Measurements from ENCODE around the gene PIGN. TPM values are rescaled to one million over a fixed set of nuclear protein-coding genes. Genes with fewer than 3 reads are reported as not detected.
A peak's percentile ranks its signal among the peaks of the same experiment; 100 is the strongest.

The PIGN gene
- total and polyA plus RNA-seq, 2 donors (not counting 3 experiments of a cell fraction or from before 2014, with no cell fraction given): 13.7 to 26.1 TPM

DNA sequence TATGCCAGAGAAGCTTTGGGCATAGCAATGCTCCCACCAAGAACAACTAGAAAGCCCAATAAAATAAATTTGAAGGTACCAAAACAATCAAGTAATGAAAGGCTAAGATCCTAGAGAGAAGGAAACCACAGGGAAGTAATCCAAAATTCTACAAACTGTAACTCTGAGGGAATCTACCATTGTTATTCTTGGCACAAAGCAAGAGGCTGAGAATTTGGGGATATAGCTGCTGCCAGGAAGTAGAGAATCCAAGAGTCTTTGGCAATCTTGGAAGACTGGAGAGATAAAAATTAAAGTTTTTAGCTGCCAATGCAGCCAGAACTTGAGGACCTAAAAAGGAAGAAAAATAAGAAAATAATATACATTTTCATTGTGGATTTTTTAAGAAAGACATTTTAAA lies 68.5 kb downstream of the PIGN start:
- no peak for FAIRE-seq
- BruUV-seq (replicated peaks): no TSS peak

More for the DNA sequence above, 68.5 kb downstream of the PIGN start:
- ChIA-PET CTCF (interaction anchor here (0.8 to 2.3 kb wide), 5 partner anchors 10 to 482 kb away, joined by 3 to 9 read pairs (median 5); no protein-coding TSS in a partner anchor), POLR2A (no interaction called here)
- Histone ChIP-seq H4K20me1 (replicated peaks; ENCODE audit: control insufficient read depth, extremely low read depth, insufficient read depth, low read length) (no peaks in the 10 kb centered on the region), H3K79me2 (ENCODE audit: control insufficient read depth, insufficient read depth, low read length) (no peaks in the 10 kb centered on the region), H2AFZ (ENCODE audit: low read depth, low read length) (no peak overlapping the region), H3K36me3 (ENCODE audit: control insufficient read depth in 2 of 2, extremely low read depth in 1 of 2, insufficient read depth in 2 of 2, low read length in 2 of 2) (no peaks in the 10 kb centered on the region), H3K4me1 (ENCODE audit: control insufficient read depth, extremely low read depth, insufficient read depth, low read length) (peaks cover 7% of the 10 kb centered on the region), H3K4me2 (ENCODE audit: insufficient read depth, low read length) (no peak overlapping the region), H3K9me1 (replicated peaks; ENCODE audit: control insufficient read depth, extremely low read depth, insufficient read depth, low read length) (no peaks in the 10 kb centered on the region), H3K27ac (ENCODE audit: insufficient read depth, low read depth, low read length) (no peak overlapping the region), H3K4me3 (replicated peaks in 1 of 3; ENCODE audit: insufficient read depth in 1 of 3, low read depth in 1 of 3, low read length in 3 of 3) (no peak overlapping the region), H3K27me3 (ENCODE audit: control insufficient read depth in 2 of 2, insufficient read depth in 2 of 2, low read length in 2 of 2) (no peaks in the 10 kb centered on the region), H3K9ac (replicated peaks; ENCODE audit: extremely low read depth, insufficient read depth, low read length) (no peak overlapping the region), H3K9me3 (replicated peaks; ENCODE audit: control insufficient read depth, insufficient read depth, low read length) (no peaks in the 10 kb centered on the region)
- no peak for TF ChIP-seq MYC (IDR thresholded peaks at IDR 0.05; ENCODE audit: low read depth, low read length)
- TF ChIP-seq JUN (IDR thresholded peaks at IDR 0.05; ENCODE audit: borderline replicate concordance, insufficient read depth, insufficient read length, low read depth): no peak
- TF ChIP-seq EZH2 (IDR thresholded peaks at IDR 0.05; ENCODE audit: borderline replicate concordance, low read depth, low read length, severe bottlenecking): no peak
- no peak for TF ChIP-seq GATA2 (IDR thresholded peaks at IDR 0.05; ENCODE audit: insufficient read depth, insufficient read length, low read depth, low read length)
- TF ChIP-seq, protein P1, sequence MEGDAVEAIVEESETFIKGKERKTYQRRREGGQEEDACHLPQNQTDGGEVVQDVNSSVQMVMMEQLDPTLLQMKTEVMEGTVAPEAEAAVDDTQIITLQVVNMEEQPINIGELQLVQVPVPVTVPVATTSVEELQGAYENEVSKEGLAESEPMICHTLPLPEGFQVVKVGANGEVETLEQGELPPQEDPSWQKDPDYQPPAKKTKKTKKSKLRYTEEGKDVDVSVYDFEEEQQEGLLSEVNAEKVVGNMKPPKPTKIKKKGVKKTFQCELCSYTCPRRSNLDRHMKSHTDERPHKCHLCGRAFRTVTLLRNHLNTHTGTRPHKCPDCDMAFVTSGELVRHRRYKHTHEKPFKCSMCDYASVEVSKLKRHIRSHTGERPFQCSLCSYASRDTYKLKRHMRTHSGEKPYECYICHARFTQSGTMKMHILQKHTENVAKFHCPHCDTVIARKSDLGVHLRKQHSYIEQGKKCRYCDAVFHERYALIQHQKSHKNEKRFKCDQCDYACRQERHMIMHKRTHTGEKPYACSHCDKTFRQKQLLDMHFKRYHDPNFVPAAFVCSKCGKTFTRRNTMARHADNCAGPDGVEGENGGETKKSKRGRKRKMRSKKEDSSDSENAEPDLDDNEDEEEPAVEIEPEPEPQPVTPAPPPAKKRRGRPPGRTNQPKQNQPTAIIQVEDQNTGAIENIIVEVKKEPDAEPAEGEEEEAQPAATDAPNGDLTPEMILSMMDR (IDR thresholded peaks at IDR 0.05; ENCODE audit: extremely low read depth in 1 of 2, insufficient read depth in 1 of 2, low read depth in 1 of 2, low read length in 2 of 2): no peak
- TF ChIP-seq FOS (IDR thresholded peaks at IDR 0.05; ENCODE audit: borderline replicate concordance, insufficient read depth, low read length): no peak
- TF ChIP-seq POLR2AphosphoS5 (IDR thresholded peaks at IDR 0.05; ENCODE audit: insufficient read depth, low read depth, low read length): no peak
- no peak for TF ChIP-seq POLR2A (IDR thresholded peaks at IDR 0.05; ENCODE audit: low read depth, low read length)
- TF ChIP-seq, protein P2, sequence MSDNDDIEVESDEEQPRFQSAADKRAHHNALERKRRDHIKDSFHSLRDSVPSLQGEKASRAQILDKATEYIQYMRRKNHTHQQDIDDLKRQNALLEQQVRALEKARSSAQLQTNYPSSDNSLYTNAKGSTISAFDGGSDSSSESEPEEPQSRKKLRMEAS (IDR thresholded peaks at IDR 0.05; ENCODE audit: insufficient read depth, insufficient read length): no peak
- dilution Hi-C loops (cut with MboI; ENCODE audit: extremely low pct_ligation_motif_present, low sequenced_read_pairs) (no loop called here), intact Hi-C loops (cut with micrococcal nuclease) (no loop called here)
- DNase-seq (ENCODE audit: low read depth, low spot score): peak; percentile 6

All from endothelial cell of umbilical vein (primary cell).